Keratinocyte (primary cell): Measurements from ENCODE around the gene PTPRN2.
"Not testable (repeated sequence)": the region's sequence is repeated elsewhere in the genome, so short reads cannot be mapped to it uniquely, and the experiment has no call there.

ENCODE experiments used
- CTCF ChIP-seq, 3 experiments: IDR thresholded peaks in 1 of 3; conservative IDR thresholded peaks in 1 of 3; optimal IDR thresholded peaks in 1 of 3; 2 replicates in 2 of 3; 3 replicates in 1 of 3; pipeline versions ENCODE3 to v1.5.1; 2011; ENCODE audit warnings: low read length in 3 of 3, mild to moderate bottlenecking in 3 of 3, moderate library complexity in 2 of 3, control low read depth in 1 of 3, inconsistent platforms in 1 of 3; ENCODE audit not compliant: insufficient read depth in 2 of 3; ENCODE audit errors: extremely low read depth in 1 of 3
- EZH2 ChIP-seq: IDR thresholded peaks from one replicate; pipeline ENCODE4 v1.6.1; 2012; ENCODE audit warnings: inconsistent platforms, mild to moderate bottlenecking, low read length, moderate library complexity

DNA sequence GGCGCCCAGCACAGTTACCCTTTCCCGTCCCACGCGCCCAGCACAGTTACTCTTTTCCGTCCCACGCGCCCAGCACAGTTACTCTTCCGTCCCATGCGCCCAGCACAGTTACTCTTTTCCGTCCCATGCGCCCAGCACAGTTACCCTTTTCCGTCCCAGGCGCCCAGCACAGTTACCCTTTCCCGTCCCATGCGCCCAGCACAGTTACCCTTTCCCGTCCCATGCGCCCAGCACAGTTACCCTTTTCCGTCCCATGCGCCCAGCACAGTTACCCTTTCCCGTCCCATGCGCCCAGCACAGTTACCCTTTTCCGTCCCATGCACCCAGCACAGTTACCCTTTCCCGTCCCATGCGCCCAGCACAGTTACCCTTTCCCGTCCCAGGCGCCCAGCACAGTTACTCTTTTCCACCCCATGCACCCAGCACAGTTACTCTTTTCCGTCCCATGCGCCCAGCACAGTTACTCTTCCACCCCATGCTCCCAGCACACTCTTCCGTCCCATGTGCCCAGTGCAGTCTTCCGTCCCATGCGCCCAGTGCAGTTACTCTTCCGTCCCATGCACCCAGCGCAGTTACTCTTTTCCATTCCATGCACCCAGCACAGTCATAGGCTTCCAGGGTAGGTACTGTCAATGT is 853.7 kb downstream of the PTPRN2 start:
- not testable (repeated sequence) for TF ChIP-seq CTCF (optimal IDR thresholded peaks at IDR 0.05 in 1 of 3, IDR thresholded peaks at IDR 0.05 in 1 of 3, conservative IDR thresholded peaks at IDR 0.05 in 1 of 3; ENCODE audit: extremely low read depth in 1 of 3, insufficient read depth in 2 of 3, low read length in 3 of 3); EZH2
